Measurements from ENCODE around the gene OR6C75. TPM values are rescaled to one million over a fixed set of nuclear protein-coding genes. Genes with fewer than 3 reads are reported as not detected.
"Not testable (repeated sequence)": the region's sequence is repeated elsewhere in the genome, so short reads cannot be mapped to it uniquely, and the experiment has no call there.

The OR6C75 gene
- 0.29 TPM in 1 of 2 replicates, not detected in the other for total RNA-seq

GRCh38 chr12:55362675-55363074 lies at the start of gene OR6C75:
Gene OR6C75 (plus strand): TSS chr12:55362975. CDS start chr12:55365111, 2,136 bp downstream.
- TF ChIP-seq CTCF (conservative IDR thresholded peaks at IDR 0.05; ENCODE audit: low read depth, low read length) = no peak
- DNase-seq (ENCODE audit: low read depth) = no peak
- H3K4me3 ChIP-seq (ENCODE audit: low read depth, low read length) = no peak within 1 kb of the TSS

GRCh38 chr12:55314043-55314442 lies 48.7 kb upstream of the OR6C75 start, which contains the start of gene OR6C1:
Gene OR6C1 (plus strand): TSS chr12:55314343. CDS start chr12:55320600, 6,257 bp downstream.
- DNase-seq (ENCODE audit: low read depth) = no peak
- no peak for TF ChIP-seq CTCF (conservative IDR thresholded peaks at IDR 0.05; ENCODE audit: low read depth, low read length)
- no peak within 1 kb of the TSS for H3K4me3 ChIP-seq (ENCODE audit: low read depth, low read length)

- TF ChIP-seq CTCF (conservative IDR thresholded peaks at IDR 0.05; ENCODE audit: low read depth, low read length) = no peak
- H3K4me3 ChIP-seq (ENCODE audit: low read depth, low read length) = no peak overlapping the region
- no peak for DNase-seq (ENCODE audit: low read depth)
Observed at GRCh38 chr12:55320201-55320600, 42.6 kb upstream of the OR6C75 start.

GRCh38 chr12:55325801-55326200 lies 37.0 kb upstream of the OR6C75 start:
- not testable (repeated sequence) for H3K4me3 ChIP-seq (ENCODE audit: low read depth, low read length); DNase-seq (ENCODE audit: low read depth)

GRCh38 chr12:55330446-55330845 lies 32.3 kb upstream of the OR6C75 start, which contains the start of gene OR6C3:
Gene OR6C3 (plus strand): TSS chr12:55330746. CDS start chr12:55331701, 955 bp downstream.
- H3K4me3 ChIP-seq (ENCODE audit: low read depth, low read length) = no peak within 1 kb of the TSS
- no peak for DNase-seq (ENCODE audit: low read depth)
- TF ChIP-seq CTCF (conservative IDR thresholded peaks at IDR 0.05; ENCODE audit: low read depth, low read length) = no peak

- DNase-seq (ENCODE audit: low read depth) = no peak
- no peak for TF ChIP-seq CTCF (conservative IDR thresholded peaks at IDR 0.05; ENCODE audit: low read depth, low read length)
- H3K4me3 ChIP-seq (ENCODE audit: low read depth, low read length) = no peak overlapping the region
Observed at GRCh38 chr12:55336002-55336401, 26.8 kb upstream of the OR6C75 start.

GRCh38 chr12:55355338-55355737 lies 7.4 kb upstream of the OR6C75 start:
- not testable (repeated sequence) for H3K4me3 ChIP-seq (ENCODE audit: low read depth, low read length); DNase-seq (ENCODE audit: low read depth)

GRCh38 chr12:55365086-55365485 lies 2.3 kb downstream of the OR6C75 start:
- no peak for DNase-seq (ENCODE audit: low read depth)
- TF ChIP-seq CTCF (conservative IDR thresholded peaks at IDR 0.05; ENCODE audit: low read depth, low read length) = no peak
- H3K4me3 ChIP-seq (ENCODE audit: low read depth, low read length) = no peak overlapping the region

All from epithelial cell of proximal tubule (primary cell).